ENCODE measurements around the gene SRPK2. TPM values are rescaled to one million over a fixed set of nuclear protein-coding genes. Genes with fewer than 3 reads are reported as not detected.

The SRPK2 gene
- total RNA-seq, 4 donors from 2014 or later, result 41.0 to 87.1 (median 67.1) TPM

- TF ChIP-seq, protein P1, sequence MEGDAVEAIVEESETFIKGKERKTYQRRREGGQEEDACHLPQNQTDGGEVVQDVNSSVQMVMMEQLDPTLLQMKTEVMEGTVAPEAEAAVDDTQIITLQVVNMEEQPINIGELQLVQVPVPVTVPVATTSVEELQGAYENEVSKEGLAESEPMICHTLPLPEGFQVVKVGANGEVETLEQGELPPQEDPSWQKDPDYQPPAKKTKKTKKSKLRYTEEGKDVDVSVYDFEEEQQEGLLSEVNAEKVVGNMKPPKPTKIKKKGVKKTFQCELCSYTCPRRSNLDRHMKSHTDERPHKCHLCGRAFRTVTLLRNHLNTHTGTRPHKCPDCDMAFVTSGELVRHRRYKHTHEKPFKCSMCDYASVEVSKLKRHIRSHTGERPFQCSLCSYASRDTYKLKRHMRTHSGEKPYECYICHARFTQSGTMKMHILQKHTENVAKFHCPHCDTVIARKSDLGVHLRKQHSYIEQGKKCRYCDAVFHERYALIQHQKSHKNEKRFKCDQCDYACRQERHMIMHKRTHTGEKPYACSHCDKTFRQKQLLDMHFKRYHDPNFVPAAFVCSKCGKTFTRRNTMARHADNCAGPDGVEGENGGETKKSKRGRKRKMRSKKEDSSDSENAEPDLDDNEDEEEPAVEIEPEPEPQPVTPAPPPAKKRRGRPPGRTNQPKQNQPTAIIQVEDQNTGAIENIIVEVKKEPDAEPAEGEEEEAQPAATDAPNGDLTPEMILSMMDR (IDR thresholded peaks at IDR 0.05), result no peak
- no peak for TF ChIP-seq POLR2A (IDR thresholded peaks at IDR 0.05)
- WGBS, 2 donors, result 43 to 51% methylated on average over 2 of the region's 2 CpGs
- H3K4me3 ChIP-seq (ENCODE audit: low read depth, poor library complexity, severe bottlenecking), result no peak overlapping the region
- intact Hi-C loops (cut with DNase I; ENCODE audit: low total_unique reads), result no loop called here
- DNase-seq (ENCODE audit: low spot score in 2 of 2), result no peak
Measured at GRCh38 chr7:105185290-105186010, 203.3 kb downstream of the SRPK2 start.

DNA sequence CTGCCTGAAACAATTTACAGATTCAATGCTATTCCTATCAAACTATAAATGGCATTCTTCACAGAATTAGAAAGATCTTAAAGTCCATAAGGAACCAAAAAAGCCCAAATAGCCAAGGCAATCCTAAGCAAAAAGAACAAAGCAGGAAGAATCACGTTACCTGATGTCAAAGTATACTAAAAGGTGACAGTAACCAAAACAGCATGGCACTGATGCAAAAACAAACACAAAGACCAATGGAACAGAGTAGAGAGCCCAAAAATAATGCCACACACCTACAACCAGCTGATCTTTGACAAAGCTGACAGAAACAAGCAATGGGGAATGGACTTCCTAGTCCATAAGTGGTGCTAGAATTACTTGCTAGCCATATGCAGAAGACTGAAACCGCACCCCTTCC, 208.7 kb downstream of the SRPK2 start:
- DNase-seq (ENCODE audit: low spot score in 2 of 2), result no peak
- no peak for TF ChIP-seq POLR2A (IDR thresholded peaks at IDR 0.05)
- TF ChIP-seq, protein P1 (IDR thresholded peaks at IDR 0.05), result no peak
- intact Hi-C loops (cut with DNase I; ENCODE audit: low total_unique reads), result no loop called here
- 93 to 98% methylated on average over 2 of the region's 2 CpGs for WGBS, 2 donors
- no peak overlapping the region for H3K4me3 ChIP-seq (ENCODE audit: low read depth, poor library complexity, severe bottlenecking)

DNA sequence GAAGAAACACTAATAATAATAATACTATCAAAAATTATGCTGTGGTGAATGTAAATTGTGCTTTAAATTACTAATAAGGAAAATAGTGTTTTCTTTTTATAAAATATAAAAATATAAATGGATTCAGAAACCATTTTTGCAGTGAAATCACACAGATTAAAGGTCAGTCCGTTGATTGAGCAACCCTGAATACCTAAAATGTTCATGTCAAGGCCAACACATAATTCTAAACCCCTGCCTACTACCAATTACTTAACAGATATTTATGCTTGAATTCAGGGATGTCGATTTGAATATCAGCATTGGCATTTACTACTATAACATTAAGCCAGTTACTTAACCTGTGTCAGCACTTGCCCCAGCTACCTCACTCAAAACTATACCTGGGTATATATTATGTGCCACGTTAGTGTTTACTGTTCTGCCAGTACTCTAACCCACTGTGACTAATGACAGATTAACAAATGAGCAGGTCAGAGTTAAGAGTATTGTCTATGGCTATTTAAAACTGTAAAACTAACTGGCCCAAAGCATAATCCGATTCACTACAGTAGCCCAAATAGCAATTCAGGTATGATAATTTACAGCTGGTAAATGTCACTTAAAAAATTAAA, 209.7 kb downstream of the SRPK2 start:
- intact Hi-C loops (cut with DNase I; ENCODE audit: low total_unique reads), result no loop called here
- DNase-seq (ENCODE audit: low spot score in 2 of 2), result no peak
- WGBS, 2 donors, result 63 to 67% methylated on average over 4 of the region's 4 CpGs
- no peak overlapping the region for H3K4me3 ChIP-seq (ENCODE audit: low read depth, poor library complexity, severe bottlenecking)
- TF ChIP-seq, protein P1 (IDR thresholded peaks at IDR 0.05), result no peak
- TF ChIP-seq POLR2A (IDR thresholded peaks at IDR 0.05), result no peak

DNA sequence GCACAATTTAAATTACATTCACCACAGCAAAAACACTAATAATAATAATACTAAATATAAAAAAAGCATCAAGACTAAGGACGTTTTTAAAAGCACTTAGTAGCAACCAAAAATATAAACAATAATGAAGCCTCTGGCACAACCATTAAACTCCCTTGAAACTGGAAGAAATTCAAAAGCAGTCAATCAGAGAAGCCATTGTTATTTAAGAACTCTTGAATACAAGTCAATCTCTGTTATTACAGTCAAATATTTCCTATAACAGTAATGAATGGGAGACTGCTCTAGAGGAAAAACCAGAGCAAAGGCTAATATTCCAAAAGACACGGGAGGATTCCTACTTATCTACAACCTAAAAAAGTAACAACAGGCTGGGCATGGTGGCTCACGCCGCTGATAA, 210.5 kb downstream of the SRPK2 start:
- TF ChIP-seq, protein P1 (IDR thresholded peaks at IDR 0.05), result no peak
- TF ChIP-seq POLR2A (IDR thresholded peaks at IDR 0.05), result no peak
- intact Hi-C loops (cut with DNase I; ENCODE audit: low total_unique reads), result no loop called here
- DNase-seq (ENCODE audit: low spot score in 2 of 2), result no peak
- 55 to 66% methylated on average over 4 of the region's 4 CpGs for WGBS, 2 donors
- H3K4me3 ChIP-seq (ENCODE audit: low read depth, poor library complexity, severe bottlenecking), result no peak overlapping the region

DNA sequence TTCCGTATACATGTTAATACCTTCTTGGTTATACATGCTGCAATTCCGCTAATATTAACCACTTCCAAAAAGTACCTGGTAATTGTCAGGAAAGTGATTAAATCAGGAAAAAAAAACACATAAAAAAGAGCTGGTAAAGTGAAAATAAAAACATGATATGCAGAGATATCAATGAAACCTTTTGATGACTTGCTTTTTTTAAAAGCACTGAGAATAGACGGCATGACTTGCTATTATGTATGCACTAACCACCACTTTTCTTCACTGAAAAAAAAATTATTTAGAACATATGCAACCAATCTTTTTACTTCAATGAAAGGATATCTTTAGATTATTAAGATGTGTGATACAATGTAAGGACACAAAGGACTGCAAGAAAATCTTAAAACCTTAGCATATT, 211.7 kb downstream of the SRPK2 start:
- intact Hi-C loops (cut with DNase I; ENCODE audit: low total_unique reads), result no loop called here
- no peak for DNase-seq (ENCODE audit: low spot score in 2 of 2)
- TF ChIP-seq, protein P1 (IDR thresholded peaks at IDR 0.05), result no peak
- no peak for TF ChIP-seq POLR2A (IDR thresholded peaks at IDR 0.05)
- H3K4me3 ChIP-seq (ENCODE audit: low read depth, poor library complexity, severe bottlenecking), result no peak overlapping the region
- WGBS, 2 donors, result 89 to 90% methylated on average over 3 of the region's 3 CpGs
